Fibroblast of lung (primary cell): Measurements from ENCODE around the gene HSF2BP. TPM values are rescaled to one million over a fixed set of nuclear protein-coding genes. Genes with fewer than 3 reads are reported as not detected.
"Not testable (repeated sequence)": the region's sequence is repeated elsewhere in the genome, so short reads cannot be mapped to it uniquely, and the experiment has no call there.

Experiments
- DNase-seq, 2 donors: peaks; one replicate each; pipeline versions ENCODE4 v3.0.0 to v3.0.0-alpha.2; 2010; ENCODE audit warnings: low read depth in 2 of 2
- H2AFZ ChIP-seq: 2 replicates; pipeline ENCODE4 v1.5.1; 2012; ENCODE audit warnings: low read length, control low read depth, inconsistent platforms
- H3K27ac ChIP-seq: 2 replicates; pipeline ENCODE4 v1.5.1; 2011; ENCODE audit warnings: low read length, control low read depth; ENCODE audit not compliant: insufficient read depth
- H3K27me3 ChIP-seq: 2 replicates; pipeline ENCODE4 v1.5.1; 2011; ENCODE audit warnings: mild to moderate bottlenecking, low read length; ENCODE audit not compliant: control insufficient read depth, insufficient read depth
- H3K36me3 ChIP-seq: 2 replicates; pipeline ENCODE4 v1.5.1; 2011; ENCODE audit warnings: low read length; ENCODE audit not compliant: control insufficient read depth, insufficient read depth
- H3K4me1 ChIP-seq: 2 replicates; pipeline ENCODE4 v1.5.1; 2011; ENCODE audit warnings: low read length; ENCODE audit not compliant: control insufficient read depth, insufficient read depth; ENCODE audit errors: extremely low read depth
- H3K4me2 ChIP-seq: 2 replicates; pipeline ENCODE4 v1.5.1; 2011; ENCODE audit warnings: low read length, control low read depth; ENCODE audit not compliant: insufficient read depth; ENCODE audit errors: extremely low read depth
- H3K4me3 ChIP-seq, 4 experiments: fragments of 200-600 bp in 1 of 4; sonication (generic) in 1 of 4; replicated peaks in 1 of 4; 2 replicates each; pipeline ENCODE4 v1.5.1; 2011 to 2016; ENCODE audit warnings: low read length in 4 of 4, low read depth in 3 of 4, mild to moderate bottlenecking in 3 of 4, control low read depth in 2 of 4, inconsistent platforms in 1 of 4, mixed read lengths in 1 of 4; ENCODE audit not compliant: insufficient read depth in 1 of 4; ENCODE audit errors: control extremely low read depth in 1 of 4
- H3K79me2 ChIP-seq: 2 replicates; pipeline ENCODE4 v1.5.1; 2012; ENCODE audit warnings: mild to moderate bottlenecking, low read length, inconsistent platforms; ENCODE audit not compliant: control insufficient read depth, insufficient read depth
- H3K9ac ChIP-seq: 2 replicates; pipeline ENCODE4 v1.5.1; 2011; ENCODE audit warnings: mild to moderate bottlenecking, low read length, control low read depth; ENCODE audit not compliant: insufficient read depth
- H3K9me3 ChIP-seq: 2 replicates; pipeline ENCODE4 v1.5.1; 2012; ENCODE audit warnings: low read depth, low read length; ENCODE audit not compliant: control insufficient read depth, insufficient read depth
- H4K20me1 ChIP-seq: 2 replicates; pipeline ENCODE4 v1.5.1; 2011; ENCODE audit warnings: low read length; ENCODE audit not compliant: control insufficient read depth, insufficient read depth; ENCODE audit errors: extremely low read depth
- polyA plus RNA-seq, 2 donors: library from polyadenylated mRNA; depleted of rRNA in 1 of 2; stranded (reverse) in 1 of 2; unstranded in 1 of 2; fragments of >200 nt; gene quantifications; 2 replicates each; pipeline ENCODE4 v1.2.1, GENCODE V29; 2011 to 2012; ENCODE audit warnings: missing spikeins in 1 of 2
- total RNA-seq: library from RNA; depleted of rRNA; stranded (reverse); fragments of >200 nt; gene quantifications from 2 replicates; pipeline ENCODE4 v1.2.1, GENCODE V29; 2014

Gene HSF2BP
- total and polyA plus RNA-seq, 2 donors (not counting 1 experiment from before 2014, with no cell fraction given), result 0.70 to 1.2 TPM

GRCh38 chr21:43498065-43498464, 161.2 kb downstream of the HSF2BP start:
- H3K4me1 ChIP-seq, DNase-seq, H3K4me3 ChIP-seq, H4K20me1 ChIP-seq, H3K9me3 ChIP-seq, H3K4me2 ChIP-seq, H3K27me3 ChIP-seq, H3K9ac ChIP-seq, H2AFZ ChIP-seq, H3K27ac ChIP-seq, H3K79me2 ChIP-seq, H3K36me3 ChIP-seq: not testable (repeated sequence)

GRCh38 chr21:43494279-43495012, 164.8 kb downstream of the HSF2BP start:
- H3K4me2 ChIP-seq, H3K27ac ChIP-seq, H3K79me2 ChIP-seq, H3K9me3 ChIP-seq, H3K4me1 ChIP-seq, H2AFZ ChIP-seq, H4K20me1 ChIP-seq, DNase-seq, H3K27me3 ChIP-seq, H3K36me3 ChIP-seq, H3K4me3 ChIP-seq, H3K9ac ChIP-seq: not testable (repeated sequence)

DNA sequence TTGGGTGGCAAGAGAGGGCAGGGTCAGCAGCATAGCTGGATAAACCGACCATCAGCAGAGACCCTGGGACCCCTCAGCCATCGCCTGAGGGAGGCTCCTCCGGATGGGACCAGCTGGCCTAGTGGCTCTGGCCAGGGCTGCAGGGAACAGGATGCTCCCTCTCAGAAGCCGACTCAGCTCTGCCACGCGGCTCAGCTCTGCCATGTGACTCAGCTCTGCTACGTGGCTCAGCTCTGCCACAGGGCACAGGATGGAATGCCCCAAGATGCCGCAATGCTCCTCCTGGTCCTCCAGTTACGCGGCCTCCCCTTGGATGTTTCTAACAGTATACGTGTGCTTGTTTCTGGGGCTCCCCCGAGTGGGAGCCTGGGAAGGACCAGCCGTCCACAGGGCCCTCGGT, 165.8 kb downstream of the HSF2BP start:
- not testable (repeated sequence) for H2AFZ ChIP-seq, H4K20me1 ChIP-seq, H3K4me2 ChIP-seq, H3K9me3 ChIP-seq, H3K4me3 ChIP-seq, H3K27ac ChIP-seq, H3K9ac ChIP-seq, H3K36me3 ChIP-seq, H3K27me3 ChIP-seq, H3K79me2 ChIP-seq, H3K4me1 ChIP-seq, DNase-seq

DNA sequence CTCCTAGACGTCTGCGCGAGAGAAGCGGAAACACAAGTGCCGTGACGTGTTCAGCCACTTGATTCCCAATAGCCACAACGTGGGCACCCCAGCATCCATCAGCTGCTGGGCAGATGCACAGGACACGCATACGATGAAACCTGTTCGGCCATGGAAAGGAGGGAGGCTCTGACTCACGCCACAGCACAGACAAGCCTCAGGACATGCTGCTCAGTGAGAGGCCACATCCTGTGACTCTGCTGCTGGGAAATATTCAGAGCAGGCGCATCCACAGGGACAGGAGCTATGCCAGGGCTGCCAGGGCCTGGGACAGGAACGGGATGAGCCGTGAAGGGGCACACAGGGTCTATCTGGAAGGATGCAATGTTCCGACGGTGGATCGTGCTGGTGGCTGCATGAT, 171.1 kb downstream of the HSF2BP start:
- not testable (repeated sequence) for H3K27ac ChIP-seq, H3K4me1 ChIP-seq, H3K36me3 ChIP-seq, H2AFZ ChIP-seq, H3K27me3 ChIP-seq, H3K9me3 ChIP-seq, H3K9ac ChIP-seq, H4K20me1 ChIP-seq, H3K4me3 ChIP-seq, H3K79me2 ChIP-seq, DNase-seq, H3K4me2 ChIP-seq

- not testable (repeated sequence) for H3K4me3 ChIP-seq, H3K4me2 ChIP-seq, H3K79me2 ChIP-seq, H3K9me3 ChIP-seq, H2AFZ ChIP-seq, H3K36me3 ChIP-seq, H4K20me1 ChIP-seq, H3K27ac ChIP-seq, DNase-seq, H3K9ac ChIP-seq, H3K4me1 ChIP-seq, H3K27me3 ChIP-seq
These were observed 173.2 kb downstream of the HSF2BP start for GRCh38 chr21:43486051-43486450.

DNA sequence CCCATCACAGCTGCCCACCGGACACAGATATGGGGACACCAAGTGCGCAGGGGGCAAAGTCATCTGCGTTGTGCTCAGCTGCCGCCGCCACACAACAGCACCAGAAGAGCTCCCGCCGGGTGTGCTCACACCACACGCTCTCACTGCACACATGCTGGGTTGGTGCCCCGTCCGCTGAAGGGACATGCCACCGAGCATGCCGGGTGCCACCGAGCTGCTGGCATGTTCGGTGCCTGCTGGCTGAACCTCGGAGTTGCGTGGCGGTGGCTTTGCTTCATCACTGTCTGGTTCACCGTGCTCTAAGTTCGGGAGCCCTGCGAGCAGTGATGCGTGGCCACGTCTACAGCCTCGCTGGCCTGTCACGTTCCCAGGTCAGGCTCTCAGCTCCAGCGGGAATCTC, 174.3 kb downstream of the HSF2BP start:
- H4K20me1 ChIP-seq, H3K4me3 ChIP-seq, H3K4me2 ChIP-seq, H3K27me3 ChIP-seq, DNase-seq, H3K9ac ChIP-seq, H3K9me3 ChIP-seq, H3K36me3 ChIP-seq, H2AFZ ChIP-seq, H3K4me1 ChIP-seq, H3K79me2 ChIP-seq, H3K27ac ChIP-seq: not testable (repeated sequence)

DNA sequence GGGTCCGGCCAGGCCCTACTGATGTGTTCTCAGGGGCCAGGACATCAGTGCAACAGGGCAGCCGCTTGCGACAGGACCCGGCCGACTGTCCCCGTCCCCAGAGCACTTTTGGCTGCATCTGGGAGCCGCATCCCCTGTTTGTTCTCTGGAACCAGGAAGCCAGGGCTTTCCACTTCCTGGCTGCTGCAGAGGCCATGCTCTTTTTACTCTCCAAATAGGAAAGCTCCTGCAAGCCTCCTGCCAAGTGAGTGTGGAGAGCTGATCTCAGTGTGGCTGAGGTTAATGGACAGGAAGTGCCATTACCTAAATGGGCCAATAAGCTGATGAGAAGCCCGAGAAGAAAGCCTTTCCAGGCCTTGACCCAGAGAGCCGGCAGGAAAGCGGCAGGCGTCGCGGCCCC, 180.1 kb downstream of the HSF2BP start:
- not testable (repeated sequence) for H3K9ac ChIP-seq, H3K27ac ChIP-seq, H3K79me2 ChIP-seq, H3K4me2 ChIP-seq, H3K9me3 ChIP-seq, H3K36me3 ChIP-seq, DNase-seq, H3K4me1 ChIP-seq, H4K20me1 ChIP-seq, H2AFZ ChIP-seq, H3K27me3 ChIP-seq, H3K4me3 ChIP-seq
